ENCODE measurements around the gene NUP214.
A peak's percentile ranks its signal among the peaks of the same experiment; 100 is the strongest.

NUP214 gene
- 55.0 to 160 (median 73.3) reads per million in 9 experiments for total RNA-seq

DNA sequence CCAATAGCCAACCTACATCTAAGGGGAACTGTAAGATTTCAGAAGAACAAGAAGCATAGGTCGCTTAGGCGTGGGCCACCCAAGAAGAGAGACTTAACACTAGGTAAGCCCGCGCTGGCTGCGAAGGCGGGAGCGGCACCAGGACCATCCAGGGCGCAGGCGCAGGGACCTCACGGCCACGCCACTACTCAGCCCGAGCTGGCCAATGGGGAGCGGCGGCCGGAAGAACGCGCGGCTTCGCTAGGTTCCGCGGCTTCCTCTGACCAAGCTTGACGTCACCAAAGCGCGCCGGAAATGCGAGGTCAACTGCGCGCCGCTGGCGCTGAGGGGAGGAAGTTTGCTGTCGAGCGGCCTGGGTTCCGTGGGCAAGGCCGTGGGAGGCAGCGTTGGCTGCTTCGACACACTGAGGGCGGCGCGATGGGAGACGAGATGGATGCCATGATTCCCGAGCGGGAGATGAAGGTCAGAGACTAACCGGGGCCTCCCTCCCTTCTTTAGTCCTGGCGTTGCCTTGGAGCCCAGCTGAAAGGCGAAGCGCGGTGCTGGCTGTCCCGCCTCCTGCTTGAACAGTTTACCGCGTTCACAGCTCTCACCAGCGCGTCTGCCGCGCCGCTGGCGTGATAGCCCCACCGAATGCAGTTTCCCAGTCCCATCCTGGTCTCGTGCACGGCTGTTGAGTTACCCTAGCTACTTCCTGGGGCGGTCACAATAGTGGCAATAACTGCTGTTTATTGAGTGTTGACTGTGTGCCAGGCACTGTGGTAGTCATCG is at the start of gene NUP214:
Gene NUP214 (plus strand): TSS at position 299 of the 771 bp plus-strand sequence. CDS start 119 bp downstream, at position 418.
- peaks cover 35% of the 10 kb centered on the region for H3K36me3 Mint-ChIP-seq (ENCODE audit: insufficient read depth)
- H3K4me1 Mint-ChIP-seq (ENCODE audit: low read depth in 2 of 2): peaks cover 10 to 17% of the 10 kb centered on the region in 2 donors
- peak; percentile 100 for DNase-seq
- no peaks in the 10 kb centered on the region for H3K9me3 Mint-ChIP-seq
- peak; percentile 95 for ATAC-seq (replicated peaks)
- H3K4me3 Mint-ChIP-seq: peak within 1 kb of the TSS; percentile 88 to 94
- peak within 1 kb of the TSS; percentile 95 to 98 for H3K27ac Mint-ChIP-seq
- H3K27me3 Mint-ChIP-seq: peaks cover under 1 to 1% of the 10 kb centered on the region in 2 donors

DNA sequence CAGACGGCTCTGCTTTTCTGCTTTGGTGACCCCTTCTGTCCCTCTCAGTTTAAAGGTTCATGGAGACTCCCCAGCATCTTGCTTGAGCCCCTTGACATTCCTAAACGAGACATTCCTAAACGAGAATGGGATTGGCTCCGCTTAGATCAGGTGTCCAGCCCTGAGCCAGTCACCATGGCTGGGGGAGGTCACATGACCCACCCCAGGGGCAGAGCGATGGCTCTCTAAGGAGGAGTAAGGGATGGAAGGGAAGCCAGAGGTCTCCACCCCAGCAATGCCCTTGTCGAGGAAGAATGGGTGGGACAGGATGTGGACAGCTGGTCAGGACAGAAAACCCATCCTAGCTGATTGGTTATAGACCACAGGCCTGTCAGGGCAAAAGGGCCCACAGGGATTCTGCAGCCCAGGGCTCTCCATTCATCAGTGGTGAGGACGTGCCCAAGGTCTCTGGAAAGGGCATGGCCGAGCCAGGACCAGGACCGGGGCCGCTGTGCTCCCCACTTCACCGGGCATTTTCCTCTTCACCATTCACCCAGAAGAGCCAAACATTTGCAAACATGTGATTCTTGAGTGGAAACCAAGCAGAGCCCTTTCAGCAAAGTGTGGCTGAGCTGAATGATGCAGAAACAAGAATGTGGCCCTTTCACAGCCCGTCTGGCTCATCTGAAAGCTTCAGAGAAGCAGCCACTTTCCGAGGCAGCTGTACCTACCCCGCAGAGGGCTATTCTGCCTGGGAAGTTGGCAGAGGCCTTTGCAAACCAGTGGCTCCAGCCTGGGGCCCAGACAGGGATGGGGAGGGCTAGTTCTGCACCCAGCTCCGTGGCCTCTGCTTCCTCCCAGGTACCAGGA is 48.8 kb upstream of the NUP214 start:
- Mint-ChIP-seq H3K27me3 (no peaks in the 10 kb centered on the region), H3K36me3 (ENCODE audit: insufficient read depth) (no peaks in the 10 kb centered on the region), H3K4me1 (ENCODE audit: low read depth in 2 of 2) (no peaks in the 10 kb centered on the region), H3K4me3 (no peak overlapping the region), H3K9me3 (no peaks in the 10 kb centered on the region), H3K27ac (no peak overlapping the region)
- ATAC-seq (replicated peaks) (no peak), DNase-seq (no peak)

DNA sequence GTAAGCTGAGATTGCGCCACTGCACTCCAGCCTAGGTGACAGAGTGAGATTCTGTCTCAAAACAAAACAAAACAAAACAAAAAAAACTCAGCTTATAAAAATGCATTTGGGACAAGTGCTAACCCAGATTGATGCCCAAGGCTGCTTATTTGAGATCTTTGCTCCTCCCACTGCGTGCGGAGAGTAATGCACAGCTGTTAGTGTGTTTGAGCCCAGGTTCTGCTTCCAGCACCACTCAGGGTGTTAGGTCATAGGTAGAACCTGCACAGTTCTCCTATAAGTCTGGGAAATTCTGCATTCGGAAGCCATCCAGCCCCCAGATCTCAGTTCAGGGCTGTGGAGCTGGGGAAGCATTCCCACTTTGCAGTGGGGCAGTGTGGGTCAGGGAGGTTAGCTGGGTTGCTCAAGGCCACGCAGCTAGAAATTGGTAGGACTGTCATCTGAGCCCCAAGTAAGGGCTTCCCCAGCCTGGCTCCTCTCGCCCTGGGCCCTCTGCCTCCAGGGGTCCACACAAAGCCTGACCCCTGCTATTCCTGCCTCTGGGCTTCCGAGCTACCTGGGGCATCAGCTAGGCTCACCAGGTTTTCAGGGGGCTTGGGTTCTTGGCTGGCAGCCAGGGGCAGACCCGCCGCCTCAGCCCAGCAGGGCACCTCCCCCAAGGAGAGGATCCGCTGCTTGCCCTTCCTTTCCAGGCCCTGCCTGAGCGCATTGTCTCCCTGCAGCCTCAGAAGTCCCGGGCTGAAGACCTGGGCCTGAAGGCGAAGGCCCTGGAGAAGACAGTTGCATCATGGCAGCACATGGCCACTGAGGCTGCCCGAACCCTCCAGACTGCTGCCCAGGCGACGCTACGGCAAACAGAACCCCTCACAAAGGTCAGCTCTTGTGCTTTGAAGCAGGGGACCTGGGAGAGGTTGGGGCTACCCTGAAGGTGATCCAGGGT is 46.7 kb upstream of the NUP214 start:
- no peak for DNase-seq
- no peak overlapping the region for H3K4me3 Mint-ChIP-seq
- peaks cover 2% of the 10 kb centered on the region for H3K36me3 Mint-ChIP-seq (ENCODE audit: insufficient read depth)

DNA sequence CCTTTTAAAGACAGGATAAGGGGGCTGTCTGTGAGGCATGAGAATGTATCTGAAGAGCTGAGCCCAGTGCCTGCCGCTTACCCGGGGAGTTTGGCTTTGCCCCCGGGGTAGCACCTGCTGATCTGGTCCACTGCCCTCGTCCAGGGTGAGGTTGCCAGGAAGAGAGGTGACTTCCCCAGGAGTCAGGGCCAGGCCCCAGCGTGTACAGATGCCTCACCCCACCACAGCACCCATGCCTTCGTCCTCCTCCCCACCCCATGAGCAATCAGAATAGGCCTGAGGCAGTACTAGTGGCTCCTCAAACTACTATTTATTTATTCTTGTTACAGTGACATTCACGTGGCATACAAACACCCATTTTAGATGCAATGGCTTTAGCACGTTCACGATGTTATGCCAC is 44.8 kb upstream of the NUP214 start:
- peaks cover 7 to 11% of the 10 kb centered on the region in 2 donors for H3K27me3 Mint-ChIP-seq
- no peaks in the 10 kb centered on the region for H3K4me1 Mint-ChIP-seq (ENCODE audit: low read depth in 2 of 2)
- peaks cover 2% of the 10 kb centered on the region for H3K36me3 Mint-ChIP-seq (ENCODE audit: insufficient read depth)
- no peak for DNase-seq
- H3K9me3 Mint-ChIP-seq: no peaks in the 10 kb centered on the region
- no peak overlapping the region for H3K27ac Mint-ChIP-seq
- no peak for ATAC-seq (replicated peaks)
- no peak overlapping the region for H3K4me3 Mint-ChIP-seq

More for the DNA sequence above, 46.7 kb upstream of the NUP214 start:
- H3K4me1 Mint-ChIP-seq (ENCODE audit: low read depth in 2 of 2): no peaks in the 10 kb centered on the region
- no peaks in the 10 kb centered on the region for H3K27me3 Mint-ChIP-seq
- no peaks in the 10 kb centered on the region for H3K9me3 Mint-ChIP-seq
- no peak overlapping the region for H3K27ac Mint-ChIP-seq
- ATAC-seq (replicated peaks): no peak

DNA sequence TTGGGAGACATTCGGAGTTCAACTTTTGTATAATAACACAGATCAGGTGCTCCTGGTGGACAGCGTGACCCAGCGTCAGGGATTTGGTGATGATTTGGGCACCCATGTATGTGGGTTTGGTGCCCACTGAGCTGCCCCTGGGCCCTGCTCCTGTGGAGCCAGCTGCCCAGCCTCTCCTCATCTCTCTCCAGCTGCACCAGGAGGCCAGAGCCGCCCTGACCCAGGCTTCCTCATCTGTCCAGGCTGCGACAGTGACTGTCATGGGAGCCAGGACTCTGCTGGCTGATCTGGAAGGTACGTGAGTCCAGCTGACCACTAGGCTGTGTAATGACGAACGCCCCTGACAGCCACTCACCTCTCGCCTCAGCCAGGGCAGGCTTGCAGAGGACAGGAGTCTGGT is 43.5 kb upstream of the NUP214 start:
- Mint-ChIP-seq H3K9me3 (no peaks in the 10 kb centered on the region), H3K4me1 (ENCODE audit: low read depth in 2 of 2) (no peaks in the 10 kb centered on the region), H3K27me3 (peaks cover 7 to 14% of the 10 kb centered on the region in 2 donors), H3K4me3 (no peak overlapping the region), H3K36me3 (ENCODE audit: insufficient read depth) (peaks cover 2% of the 10 kb centered on the region), H3K27ac (no peak overlapping the region)
- no peak for DNase-seq
- ATAC-seq (replicated peaks): no peak

DNA sequence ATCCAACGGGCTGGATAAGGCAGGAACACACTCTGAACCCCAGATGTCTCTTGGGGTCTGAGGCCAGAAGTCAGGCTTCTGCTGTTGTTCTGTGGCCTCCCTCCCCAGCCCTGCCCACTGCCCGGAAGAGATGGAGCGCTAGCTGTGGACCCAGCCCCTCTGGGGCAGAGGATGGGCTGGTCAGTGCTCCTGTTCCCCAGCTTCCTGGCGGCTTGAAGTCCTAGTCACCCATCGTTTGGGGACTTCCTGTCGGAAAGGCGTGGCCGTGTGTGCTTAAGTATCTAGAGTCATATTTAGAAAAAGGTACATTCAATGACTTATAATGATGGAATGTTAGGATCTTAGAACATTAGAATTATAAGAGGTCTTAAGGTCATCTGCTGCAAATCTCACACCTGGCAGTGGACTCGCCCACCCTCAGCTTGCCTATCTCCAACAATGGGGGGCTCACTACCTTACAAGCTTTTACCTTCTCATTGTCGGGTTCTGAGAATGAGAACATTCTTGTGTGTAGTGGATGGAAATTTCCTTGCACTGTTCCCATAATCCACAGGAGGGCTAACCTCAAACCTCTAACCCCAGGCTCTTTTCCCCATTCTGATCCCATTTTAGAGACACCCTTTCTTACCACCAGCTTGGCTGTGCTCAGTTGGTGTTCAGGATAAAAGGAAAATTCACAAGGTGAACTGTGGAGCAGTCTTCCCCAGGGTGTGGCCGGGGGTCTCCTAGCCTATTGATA is 42.4 kb upstream of the NUP214 start:
- Mint-ChIP-seq H3K4me1 (ENCODE audit: low read depth in 2 of 2) (no peaks in the 10 kb centered on the region), H3K36me3 (ENCODE audit: insufficient read depth) (peaks cover 2% of the 10 kb centered on the region), H3K4me3 (no peak overlapping the region), H3K27me3 (peaks cover 7 to 24% of the 10 kb centered on the region in 2 donors), H3K27ac (no peak overlapping the region), H3K9me3 (no peaks in the 10 kb centered on the region)
- DNase-seq (no peak), ATAC-seq (replicated peaks) (no peak)

DNA sequence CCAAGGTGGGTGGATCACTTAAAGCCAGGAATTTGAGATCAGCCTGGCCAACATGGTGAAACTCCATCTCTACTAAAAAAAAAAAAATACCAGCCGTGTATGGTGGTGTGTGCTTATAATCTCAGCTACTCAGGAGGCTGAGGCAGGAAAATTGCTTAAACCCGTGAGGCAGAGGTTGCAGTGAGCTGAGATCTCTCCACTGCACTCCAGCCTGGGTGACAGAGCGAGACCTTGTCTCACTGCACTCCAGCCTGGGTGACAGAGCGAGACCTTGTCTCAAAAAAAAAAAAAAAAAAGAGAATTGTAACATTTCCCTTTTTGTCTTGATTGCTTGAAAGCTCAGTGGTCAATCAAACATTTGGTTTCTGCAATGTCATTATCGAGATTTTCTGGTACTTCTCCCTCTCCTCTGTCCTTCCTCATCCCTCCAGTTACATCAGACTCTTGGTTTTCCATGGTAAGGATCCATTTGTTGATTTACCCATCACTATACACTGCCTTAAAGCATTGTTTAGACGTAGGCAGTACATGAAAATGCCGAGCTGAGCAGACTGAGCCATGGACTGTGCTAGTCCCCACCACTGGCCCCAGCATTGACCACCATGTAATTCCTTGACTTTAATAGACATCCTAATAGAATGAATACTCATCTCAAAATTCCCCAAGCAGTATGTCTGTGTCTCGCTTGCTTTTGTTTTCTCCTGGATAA is 40.6 kb upstream of the NUP214 start:
- Mint-ChIP-seq H3K27ac (no peak overlapping the region), H3K4me1 (ENCODE audit: low read depth in 2 of 2) (no peaks in the 10 kb centered on the region), H3K36me3 (ENCODE audit: insufficient read depth) (peaks cover 2% of the 10 kb centered on the region), H3K9me3 (no peaks in the 10 kb centered on the region), H3K4me3 (no peak overlapping the region), H3K27me3 (peaks cover 7 to 28% of the 10 kb centered on the region in 2 donors)
- DNase-seq (no peak), ATAC-seq (replicated peaks) (no peak)

DNA sequence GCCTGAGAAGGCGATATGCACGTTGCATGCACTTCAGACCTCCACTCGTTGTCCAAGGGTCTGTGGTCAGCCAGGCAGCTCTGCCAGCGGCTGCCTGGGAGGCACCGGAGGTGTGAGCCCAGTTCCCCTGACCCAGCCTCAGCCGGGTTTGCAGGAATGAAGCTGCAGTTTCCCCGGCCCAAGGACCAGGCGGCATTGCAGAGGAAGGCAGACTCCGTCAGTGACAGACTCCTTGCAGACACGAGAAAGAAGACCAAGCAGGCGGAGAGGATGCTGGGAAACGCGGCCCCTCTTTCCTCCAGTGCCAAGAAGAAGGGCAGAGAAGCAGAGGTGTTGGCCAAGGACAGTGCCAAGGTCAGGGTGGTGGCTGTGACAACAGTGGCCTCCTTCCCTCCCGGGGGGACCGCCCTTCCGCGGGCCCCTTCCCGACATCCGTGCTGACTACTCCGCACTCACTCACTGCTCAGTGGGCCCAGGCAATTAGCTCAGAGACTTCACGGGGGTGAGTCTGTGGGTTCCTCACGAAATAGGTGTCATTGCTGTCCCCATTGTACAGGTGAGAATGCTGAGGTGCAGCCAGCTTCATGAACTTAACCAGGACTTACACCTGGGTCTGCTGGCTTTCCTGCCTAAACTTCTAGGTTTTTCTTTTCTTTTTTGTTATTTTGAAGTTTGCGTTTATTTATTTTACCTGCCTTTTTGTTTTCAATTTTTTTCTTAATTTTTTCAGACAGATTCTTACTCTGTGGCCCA is 39.8 kb upstream of the NUP214 start:
- no peaks in the 10 kb centered on the region for H3K9me3 Mint-ChIP-seq
- peaks cover 7 to 28% of the 10 kb centered on the region in 2 donors for H3K27me3 Mint-ChIP-seq
- H3K4me3 Mint-ChIP-seq: no peak overlapping the region
- DNase-seq (no peak), ATAC-seq (replicated peaks) (no peak)
- H3K27ac Mint-ChIP-seq: no peak overlapping the region
- no peaks in the 10 kb centered on the region for H3K4me1 Mint-ChIP-seq (ENCODE audit: low read depth in 2 of 2)
- peaks cover 2% of the 10 kb centered on the region for H3K36me3 Mint-ChIP-seq (ENCODE audit: insufficient read depth)

DNA sequence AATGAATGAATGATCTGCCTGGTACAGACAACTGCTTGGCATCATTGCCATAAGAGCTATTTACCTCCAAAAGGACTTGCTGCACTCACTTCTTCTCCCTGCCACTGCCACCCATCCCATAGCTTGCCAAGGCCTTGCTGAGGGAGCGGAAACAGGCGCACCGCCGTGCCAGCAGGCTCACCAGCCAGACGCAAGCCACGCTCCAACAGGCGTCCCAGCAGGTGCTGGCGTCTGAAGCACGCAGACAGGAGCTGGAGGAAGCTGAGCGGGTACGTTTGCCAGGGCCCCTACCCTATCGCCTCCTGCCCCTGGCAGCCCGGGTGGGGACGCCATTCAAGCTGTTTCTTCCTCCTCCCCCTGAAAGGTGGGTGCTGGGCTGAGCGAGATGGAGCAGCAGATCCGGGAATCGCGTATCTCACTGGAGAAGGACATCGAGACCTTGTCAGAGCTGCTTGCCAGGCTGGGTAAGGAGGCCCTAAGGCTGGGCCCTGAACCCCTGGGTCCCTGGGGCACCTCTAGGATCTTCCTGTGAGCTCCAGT is 38.0 kb upstream of the NUP214 start:
- ATAC-seq (replicated peaks) (no peak), DNase-seq (no peak)
- H3K4me3 Mint-ChIP-seq: no peak overlapping the region
- H3K9me3 Mint-ChIP-seq: no peaks in the 10 kb centered on the region
- H3K27ac Mint-ChIP-seq: no peak overlapping the region
- H3K27me3 Mint-ChIP-seq: peaks cover 7 to 28% of the 10 kb centered on the region in 2 donors
- H3K36me3 Mint-ChIP-seq (ENCODE audit: insufficient read depth): no peaks in the 10 kb centered on the region
- no peaks in the 10 kb centered on the region for H3K4me1 Mint-ChIP-seq (ENCODE audit: low read depth in 2 of 2)

DNA sequence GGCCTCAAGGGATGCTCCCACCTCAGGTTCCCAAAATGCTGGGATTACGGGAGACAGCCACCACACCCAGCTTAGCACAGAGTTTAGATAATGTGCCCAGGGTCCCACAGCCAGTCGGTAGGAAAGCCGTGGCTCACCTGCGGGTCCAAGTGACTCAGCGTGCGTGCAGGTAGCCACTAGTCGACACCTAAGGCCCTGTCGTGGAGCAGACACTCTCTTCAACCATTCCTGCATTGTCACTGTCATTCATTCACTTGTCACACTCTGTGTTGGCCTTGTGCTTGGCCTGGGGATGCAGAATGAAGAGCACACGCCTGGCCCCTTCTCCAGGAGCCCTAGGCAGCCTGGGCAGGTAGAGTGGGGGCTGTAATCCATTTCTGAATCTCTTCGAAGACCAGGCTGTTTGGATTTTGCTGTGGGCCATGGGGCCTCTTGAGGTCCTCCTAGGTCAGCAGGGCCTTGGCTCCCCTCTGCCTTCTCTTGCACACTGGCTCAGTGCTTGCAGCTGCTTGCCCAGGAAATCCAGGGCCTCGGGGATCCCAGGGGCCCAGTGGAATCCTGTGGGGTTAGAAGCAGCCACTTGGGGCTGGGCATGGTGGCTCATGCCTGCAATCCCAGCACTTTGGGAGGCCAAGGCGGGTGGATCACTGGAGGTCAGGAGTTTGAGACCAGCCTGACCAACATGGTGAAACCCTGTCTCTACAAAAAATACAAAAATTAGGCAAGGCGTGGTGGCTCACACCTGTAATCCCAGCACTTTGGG is 35.2 kb upstream of the NUP214 start:
- Mint-ChIP-seq H3K4me3 (no peak overlapping the region), H3K9me3 (no peaks in the 10 kb centered on the region), H3K36me3 (ENCODE audit: insufficient read depth) (no peaks in the 10 kb centered on the region), H3K27ac (no peak overlapping the region), H3K4me1 (ENCODE audit: low read depth in 2 of 2) (no peaks in the 10 kb centered on the region), H3K27me3 (peaks cover 20 to 48% of the 10 kb centered on the region in 2 donors)
- DNase-seq: no peak
- no peak for ATAC-seq (replicated peaks)
